Germinal center (tissue), 1 donor: Measurements from ENCODE around the gene AHRR.
"Not testable (repeated sequence)": the region's sequence is repeated elsewhere in the genome, so short reads cannot be mapped to it uniquely, and the experiment has no call there.

Experiments used
- DNase-seq: peaks from one replicate; pipeline ENCODE4 v3.0.0; 2012; ENCODE audit warnings: mixed read lengths, low spot score

The AHRR gene

DNA sequence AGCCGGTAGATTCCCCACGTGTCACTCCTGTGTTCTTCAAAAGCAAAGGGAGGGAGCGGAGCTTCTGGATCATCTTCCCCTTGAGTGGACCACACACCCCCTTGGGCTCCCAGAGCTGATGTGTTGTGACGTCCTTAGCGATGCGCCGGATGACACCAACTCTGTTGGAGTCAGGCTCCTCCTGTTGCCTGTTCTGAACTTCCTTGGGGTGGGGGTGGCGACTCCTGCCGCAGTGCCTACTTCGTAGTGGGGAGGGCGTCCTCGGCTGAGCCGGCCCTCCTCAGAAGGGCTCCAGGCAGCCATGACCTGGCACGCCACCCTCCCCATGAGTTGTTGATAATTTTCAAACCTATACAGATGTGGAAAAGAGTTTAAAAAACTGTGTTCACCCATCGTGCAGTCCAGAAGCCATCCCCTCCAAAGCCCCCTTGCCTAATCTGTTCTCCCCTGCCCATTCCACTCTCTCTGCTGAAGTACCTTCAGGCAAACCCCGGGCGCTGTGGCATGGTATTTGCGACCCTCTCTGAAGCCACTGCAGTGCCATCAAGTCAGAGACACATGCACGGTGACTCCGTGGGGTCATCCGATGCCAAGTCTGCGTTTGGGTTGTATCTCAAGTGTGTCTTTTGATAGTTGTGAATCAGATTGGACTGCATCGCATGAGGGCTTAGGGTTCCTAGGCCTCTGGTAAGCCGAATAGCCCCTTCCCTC lies 138.2 kb downstream of the AHRR start:
- DNase-seq: no peak

DNA sequence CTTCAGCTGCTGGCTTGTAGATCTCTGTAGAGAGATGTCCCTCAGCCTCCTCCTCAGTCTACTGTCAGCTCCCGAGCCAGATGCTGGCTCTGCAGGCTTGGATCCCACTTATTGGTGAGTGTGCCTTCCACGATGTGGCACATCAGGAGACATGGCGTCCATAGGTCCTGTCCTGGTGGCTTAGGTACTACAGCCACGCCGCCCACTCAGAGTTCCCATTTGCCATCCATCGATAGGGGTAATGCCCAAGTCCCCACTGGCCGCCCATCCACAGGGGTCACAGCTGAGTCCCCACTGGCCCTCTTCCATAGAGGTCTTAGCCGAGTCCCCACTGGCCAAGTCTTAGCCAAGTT lies 138.7 kb downstream of the AHRR start:
- DNase-seq: no peak

DNA sequence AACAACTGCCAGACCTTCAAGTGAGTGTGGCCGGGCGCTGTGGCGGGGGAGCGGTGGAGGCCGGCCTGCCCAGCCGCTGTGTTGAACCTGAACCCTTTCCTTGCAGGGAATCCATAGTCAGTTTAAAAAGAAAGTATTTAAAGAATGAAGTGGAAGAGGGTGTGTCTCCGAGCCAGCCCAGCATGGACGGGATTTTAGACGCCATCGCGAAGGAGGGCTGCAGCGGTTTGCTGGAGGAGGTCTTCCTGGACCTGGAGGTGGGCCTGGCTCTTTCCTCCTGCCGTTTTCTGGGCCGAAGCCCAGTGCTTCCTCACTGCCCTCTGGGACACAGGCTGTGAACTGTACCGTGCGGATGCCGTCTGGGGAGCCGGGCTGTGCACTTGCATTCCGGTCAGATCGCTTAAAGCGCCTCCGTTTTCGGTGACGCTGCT lies 140.6 kb downstream of the AHRR start:
- DNase-seq: no peak

DNA sequence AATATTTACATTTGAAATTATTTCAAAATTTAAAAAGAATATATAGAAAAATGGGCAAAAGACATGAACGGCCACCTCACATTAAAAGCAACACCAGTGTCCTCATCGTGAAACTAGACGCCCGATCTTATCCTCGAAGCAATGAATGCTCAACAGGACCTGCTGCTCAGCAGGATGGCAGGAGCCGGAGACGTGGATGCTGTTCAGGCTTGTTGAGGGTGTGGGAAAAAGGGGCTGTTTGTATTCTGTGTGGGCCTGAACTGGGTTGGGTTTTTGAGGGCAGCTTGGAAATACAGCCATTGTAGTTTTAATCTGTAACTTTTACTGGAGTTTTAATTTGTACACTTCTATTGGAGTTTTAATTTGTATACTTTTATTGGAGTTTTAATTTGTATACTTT lies 141.8 kb downstream of the AHRR start:
- no peak for DNase-seq

DNA sequence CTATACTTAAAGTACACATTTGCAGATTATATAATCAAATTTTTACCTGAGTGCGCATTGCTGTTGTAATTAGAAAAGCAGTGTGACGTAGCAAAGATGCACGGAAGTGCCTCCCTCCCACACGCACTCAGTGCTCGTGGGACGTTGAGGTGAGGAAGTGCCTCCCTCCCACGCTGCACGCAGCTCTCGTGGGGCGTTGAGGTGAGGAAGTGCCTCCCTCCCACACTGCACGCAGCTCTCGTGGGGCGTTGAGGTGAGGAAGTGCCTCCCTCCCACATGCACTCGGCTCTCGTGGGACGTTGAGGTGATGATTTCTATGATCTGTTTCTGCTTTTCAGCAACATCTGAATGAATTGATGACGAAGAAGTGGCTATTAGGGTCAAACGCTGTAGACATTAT lies 142.4 kb downstream of the AHRR start:
- peak; percentile 17 for DNase-seq

DNA sequence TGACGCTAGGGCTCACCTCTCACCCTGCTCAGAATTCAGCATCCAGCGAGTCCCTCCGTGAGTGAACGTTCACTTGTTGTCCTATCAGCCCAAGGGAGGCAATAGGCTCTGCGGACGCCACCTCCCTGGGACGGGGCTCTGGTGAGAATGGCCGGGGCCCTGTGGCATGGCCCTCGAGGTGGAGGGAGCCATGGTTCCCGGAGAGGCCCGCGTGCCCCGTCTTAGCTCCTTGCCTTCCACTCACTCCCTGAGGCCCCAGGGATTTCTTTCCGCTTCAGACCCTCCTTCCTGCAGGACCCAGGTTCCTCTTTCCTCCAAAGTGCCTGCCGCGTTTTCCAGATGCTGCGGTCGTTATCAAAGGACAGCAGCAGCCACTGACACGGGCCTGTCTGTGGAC lies 142.9 kb downstream of the AHRR start:
- DNase-seq: no peak

DNA sequence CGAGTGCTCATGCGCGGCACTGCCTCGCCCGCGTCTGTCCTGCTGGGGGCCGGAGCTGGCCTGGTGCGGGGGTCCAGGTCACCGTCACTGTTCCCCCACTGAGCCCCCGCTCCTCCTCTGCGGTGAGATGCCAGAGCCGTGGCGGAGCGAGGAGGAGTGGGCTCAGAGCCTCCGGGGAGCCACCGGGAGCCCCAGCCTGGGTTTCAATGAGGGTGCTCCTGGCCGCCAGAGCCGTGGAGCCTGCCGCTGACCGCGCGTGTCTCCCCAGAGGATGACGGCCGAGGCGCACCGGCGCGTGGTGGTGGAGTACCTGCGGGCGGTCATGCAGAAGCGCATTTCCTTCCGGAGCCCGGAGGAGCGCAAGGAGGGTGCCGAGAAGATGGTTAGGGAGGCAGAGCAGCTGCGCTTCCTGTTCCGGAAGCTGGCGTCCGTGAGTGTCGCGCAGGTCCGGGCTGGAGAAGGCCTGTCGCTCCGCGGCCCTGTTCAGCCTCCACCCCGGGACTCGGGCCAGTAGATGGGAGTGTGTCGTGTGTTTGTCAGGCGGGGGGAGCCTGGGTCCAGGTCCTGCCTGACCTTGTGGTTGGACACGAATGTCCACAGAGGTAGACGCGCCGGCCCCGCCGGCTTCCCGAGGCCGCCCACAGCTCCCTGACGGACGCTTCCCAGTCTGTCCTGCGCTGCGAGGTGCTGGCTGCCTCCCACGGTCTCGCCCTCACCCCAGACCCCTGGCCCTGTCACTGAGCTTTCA lies 143.5 kb downstream of the AHRR start:
- DNase-seq: no peak

DNA sequence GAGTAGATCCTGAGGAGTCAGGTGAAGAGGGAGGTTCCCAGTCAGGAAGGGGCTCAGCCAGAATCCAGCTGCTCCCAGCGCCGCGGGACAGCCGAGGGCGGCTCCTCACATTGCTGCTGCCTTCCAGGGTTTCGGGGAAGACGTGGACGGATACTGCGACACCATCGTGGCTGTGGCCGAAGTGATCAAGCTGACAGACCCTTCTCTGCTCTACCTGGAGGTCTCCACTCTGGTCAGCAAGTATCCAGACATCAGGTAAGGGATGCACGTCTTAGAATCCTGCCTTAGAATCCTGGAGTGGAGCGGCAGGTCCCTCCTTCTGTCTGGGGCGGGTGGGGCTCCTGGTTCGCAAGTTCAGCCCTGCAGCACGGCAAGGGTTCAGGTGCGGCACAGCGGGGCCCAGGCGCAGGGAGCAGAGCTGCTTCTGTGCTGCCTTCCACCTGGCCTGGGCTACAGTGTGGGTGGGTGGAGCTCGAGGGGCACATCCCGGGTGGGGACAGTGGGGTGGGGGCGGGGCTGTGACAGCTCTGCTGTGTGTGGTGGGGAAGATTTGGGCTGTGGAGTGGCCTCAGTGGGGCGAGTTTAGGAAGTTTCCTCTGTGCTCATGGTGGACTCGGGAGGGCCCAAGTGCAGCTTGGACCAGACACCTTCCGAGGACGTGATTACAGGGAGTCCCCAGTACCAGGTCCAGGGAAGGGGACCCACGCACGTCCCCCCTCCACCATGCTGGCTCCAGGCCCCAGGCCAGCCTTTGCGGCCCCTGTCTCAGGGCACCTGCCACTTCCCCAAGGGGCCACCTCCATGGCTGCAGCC lies 144.3 kb downstream of the AHRR start:
- DNase-seq: no peak

DNA sequence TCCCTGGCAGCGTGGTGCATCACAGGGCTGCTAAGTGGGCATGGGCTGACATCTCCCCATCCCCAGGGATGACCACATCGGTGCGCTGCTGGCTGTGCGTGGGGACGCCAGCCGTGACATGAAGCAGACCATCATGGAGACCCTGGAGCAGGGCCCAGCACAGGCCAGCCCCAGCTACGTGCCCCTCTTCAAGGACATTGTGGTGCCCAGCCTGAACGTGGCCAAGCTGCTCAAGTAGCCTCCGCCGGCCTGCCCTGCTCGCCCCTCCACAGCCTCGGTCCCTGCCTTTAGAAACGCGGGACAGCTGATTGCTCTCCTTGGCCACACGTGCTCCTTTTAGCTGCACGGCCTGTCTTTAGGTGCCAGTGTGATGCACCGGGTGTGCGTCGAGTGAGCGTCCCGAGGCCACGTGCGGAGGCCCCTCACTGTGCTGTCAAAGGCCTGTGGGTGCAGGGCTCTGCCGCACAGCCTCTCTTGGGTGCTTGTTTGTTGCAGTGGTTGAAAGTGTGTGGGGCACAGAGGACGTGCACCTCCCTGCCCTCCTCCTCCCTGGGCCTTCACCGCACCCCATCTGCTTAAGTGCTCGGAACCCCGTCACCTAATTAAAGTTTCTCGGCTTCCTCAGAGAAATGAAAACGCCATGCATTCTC lies 145.3 kb downstream of the AHRR start:
- DNase-seq: no peak

DNA sequence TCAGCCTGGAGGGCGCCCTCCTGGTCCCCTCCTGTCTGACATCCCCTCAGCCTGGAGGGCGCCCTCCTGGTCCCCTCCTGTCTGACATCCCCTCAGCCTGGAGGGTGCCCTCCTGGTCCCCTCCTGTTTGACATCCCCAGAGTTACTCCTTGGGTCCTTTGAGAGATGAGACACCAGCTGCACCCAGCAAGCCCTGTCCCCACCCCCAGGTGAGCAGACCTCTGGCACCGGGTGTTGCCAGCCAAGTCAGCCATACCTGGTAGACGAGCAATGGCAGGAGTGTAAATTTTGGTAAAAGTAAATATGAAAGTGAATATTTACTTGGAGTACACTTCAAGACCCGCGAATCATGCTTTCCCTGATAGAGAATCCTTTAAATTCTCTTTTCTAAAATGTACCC lies 146.9 kb downstream of the AHRR start:
- DNase-seq: no peak

DNA sequence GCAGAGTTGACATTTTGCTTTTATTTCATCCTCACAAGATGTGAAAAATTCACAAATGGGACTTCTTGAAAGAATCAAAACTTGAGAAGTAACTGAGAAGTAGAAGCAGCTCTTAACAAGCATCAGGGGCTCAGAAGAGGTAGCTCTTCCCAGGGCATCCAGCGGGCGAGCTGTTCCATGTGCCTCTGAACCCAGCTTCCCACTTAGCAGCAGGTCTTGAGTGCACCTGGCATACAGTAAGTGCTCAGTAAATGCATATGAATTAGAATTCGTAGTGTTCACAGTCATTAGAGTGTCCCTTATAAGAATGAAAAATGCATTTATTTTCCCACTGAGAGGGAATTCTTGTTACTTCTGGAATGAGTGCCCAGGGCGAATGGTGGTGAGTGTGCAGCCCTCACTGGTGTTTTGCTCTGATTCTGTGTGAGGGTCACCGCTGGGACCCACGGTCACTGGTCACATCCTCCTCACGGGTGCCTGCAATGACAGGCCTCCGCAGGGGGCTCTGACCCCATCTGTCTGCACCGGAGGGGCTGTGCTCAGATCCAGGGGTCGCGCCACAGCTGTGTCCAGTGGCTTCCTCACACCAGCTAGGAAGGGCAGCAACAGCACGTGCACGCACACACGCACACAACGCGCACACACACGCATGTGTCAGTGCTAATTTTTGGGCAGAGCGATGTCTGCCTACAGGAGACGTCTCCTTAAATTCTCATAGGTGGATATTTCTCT lies 148.4 kb downstream of the AHRR start:
- no peak for DNase-seq

DNA sequence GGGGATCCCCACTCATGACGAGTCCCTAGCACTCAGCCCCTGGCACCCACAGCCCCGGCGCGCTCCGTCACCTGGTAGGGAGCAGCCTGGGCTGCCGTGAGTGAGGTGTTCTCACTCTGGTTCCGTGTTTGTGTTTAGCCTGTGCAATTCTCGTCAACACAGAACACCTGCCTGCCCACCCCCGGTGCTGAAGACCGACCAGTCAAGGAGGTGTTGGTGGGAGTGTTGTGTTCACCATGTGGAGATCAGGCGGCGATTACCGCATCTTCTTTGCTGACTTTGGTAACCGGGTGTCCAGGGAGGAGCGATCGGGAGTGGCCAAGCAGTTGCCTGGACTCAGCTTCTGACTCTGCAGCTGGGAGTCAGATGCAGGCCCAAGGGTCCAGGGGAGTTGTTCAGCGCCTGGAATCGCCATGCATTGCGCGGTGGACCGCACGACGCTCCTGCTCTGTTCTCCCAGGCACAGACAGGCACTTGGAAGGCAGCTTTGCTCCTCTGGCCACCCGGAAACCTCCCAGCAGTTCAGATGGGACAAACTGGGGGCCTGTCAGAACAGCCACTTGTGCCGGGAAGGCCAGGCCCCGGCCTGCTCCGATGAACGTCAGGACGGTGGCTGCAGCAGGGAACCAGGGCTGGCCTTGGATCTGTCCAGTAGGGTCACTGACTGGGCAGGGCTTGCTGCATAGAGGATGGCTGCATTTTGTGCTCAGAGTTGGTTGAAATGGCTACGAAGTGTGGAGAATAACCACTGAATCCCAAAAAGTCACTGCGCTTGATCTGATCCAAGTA lies 149.6 kb downstream of the AHRR start:
- DNase-seq: no peak

DNA sequence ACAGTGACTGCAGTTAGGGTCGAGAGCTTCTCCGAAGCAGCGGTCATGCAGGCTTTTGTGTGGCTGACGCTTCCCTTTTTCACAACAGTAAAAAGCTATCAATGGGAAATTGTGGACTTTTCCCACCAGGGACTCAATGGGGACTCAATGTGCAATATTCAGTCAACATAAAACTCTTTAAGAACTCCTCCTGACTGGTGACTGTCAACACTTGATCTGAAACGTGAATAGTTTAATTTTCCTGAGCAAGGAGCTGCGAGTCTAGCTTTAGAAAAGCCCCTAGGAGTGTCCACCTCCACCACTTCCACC lies 150.2 kb downstream of the AHRR start:
- DNase-seq: no peak

DNA sequence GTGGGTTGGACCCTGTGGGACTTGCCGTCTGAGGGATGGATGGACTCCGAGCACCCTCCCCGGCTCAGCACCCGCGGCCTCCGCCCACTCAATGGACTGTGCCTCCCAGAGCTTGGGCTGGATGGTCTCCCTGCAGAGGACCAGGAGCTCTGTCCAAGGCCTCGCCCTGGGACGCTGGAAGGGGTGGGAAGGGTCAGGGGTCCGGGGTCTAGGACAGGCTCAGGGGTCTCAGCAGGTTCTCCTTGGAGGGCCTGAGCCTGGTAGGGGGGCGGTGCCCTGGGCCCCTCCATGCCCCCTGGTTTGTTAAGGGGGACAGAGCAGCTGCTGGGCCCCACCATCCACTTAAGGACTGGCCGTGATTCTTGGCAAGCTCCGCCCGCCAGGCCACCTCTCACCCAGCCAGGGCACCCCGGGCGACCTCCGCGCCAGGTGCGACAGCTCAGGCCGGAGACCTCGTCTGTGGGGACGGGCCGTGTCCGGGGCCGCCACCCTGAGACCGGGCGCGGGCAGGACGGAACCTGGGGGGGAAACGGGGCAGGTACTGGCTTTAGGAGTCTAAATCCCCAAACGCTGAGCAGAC lies 150.7 kb downstream of the AHRR start:
- no peak for DNase-seq

DNA sequence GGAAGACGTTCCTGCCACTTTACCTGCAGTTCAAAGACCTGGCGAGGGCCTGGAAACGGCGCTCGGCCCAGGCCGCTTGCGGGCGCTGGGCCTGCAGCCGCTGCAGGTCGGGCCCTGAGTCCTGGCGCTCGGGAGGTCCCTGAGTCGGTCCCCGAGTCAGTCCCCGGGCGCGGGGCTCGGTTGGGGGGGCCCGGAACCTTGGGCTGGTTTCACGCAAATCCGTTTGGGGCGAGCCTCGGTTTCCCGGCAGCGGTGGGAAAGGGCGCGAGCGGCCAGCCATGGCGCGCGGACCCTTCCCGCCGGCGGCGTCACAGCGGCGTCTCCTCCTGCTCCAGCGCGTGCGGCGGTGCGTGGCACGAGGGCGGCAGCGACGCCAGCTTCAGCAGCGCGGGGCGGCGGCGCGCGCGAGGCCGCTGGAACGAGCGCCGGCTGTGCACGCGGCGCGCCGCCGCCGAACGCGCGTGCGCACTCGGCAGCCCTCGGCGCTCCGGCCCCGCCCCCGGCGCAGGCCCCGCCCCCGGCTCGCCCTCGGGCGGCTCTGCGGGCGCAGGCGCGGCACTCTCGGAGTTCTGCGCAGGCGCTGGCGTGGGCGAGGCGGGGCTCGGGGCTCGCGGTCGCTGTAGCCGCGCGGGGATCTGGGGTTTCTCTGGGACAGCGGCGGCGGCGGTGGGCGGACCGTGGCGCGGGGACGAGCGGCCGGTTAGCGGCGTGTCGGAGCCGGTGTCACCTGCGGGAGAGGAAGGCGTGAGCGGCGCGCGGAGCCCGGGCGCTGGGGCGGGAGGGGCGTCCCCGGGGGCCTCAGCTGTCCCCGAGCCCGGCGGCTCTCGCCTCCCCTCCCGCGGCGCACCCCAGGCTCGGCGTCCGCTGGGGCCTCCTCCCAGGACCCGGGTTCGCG lies 151.4 kb downstream of the AHRR start:
- DNase-seq: peak; percentile 99

DNA sequence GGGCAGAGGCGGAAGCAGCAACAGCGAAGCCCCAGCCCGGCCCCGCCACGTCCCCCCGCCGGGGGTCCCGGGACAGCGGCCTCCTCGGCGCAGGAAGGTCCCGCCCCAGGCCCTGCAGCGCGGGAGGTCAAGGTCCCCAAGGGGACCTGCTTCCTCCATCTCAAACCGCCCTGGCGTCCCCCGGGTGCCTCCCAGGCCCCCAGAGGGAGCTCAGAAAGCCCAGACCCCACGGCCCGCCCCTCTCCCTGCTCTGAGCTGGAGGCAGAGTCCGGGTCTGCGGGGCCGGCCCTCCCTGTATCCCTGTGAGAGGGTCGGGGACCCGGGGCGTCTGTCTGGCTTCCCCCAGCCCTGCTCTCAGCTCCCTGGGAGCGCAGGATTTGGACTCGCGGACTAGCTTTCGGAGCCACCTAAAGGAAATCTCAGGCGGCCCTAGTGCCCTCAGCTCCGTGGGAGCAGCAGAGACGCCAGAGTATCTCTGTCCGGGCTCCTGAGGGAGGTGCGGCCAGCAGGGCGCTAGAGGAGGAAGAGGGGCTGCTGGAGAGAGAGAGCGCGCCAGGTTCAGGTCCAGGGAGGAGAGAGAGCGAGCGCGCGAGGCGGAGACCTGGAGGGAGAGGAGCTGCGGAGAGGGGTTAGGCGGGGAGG lies 152.2 kb downstream of the AHRR start:
- DNase-seq: peak; percentile 46

DNA sequence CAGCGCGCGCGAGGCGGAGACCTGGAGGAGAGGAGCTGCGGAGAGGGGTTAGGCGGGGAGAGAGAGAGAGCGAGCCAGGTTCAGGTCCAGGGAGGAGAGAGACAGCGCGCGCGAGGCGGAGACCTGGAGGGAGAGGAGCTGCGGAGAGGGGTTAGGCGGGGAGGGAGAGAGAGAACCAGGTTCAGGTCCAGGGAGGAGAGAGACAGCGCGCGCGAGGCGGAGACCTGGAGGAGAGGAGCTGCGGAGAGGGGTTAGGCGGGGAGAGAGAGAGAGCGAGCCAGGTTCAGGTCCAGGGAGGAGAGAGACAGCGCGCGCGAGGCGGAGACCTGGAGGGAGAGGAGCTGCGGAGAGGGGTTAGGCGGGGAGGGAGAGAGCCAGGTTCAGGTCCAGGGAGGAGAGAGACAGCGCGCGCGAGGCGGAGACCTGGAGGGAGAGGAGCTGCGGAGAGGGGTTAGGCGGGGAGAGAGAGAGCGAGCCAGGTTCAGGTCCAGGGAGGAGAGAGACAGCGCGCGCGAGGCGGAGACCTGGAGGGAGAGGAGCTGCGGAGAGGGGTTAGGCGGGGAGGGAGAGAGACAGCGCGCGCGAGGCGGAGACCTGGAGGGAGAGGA lies 152.8 kb downstream of the AHRR start:
- DNase-seq: not testable (repeated sequence)

DNA sequence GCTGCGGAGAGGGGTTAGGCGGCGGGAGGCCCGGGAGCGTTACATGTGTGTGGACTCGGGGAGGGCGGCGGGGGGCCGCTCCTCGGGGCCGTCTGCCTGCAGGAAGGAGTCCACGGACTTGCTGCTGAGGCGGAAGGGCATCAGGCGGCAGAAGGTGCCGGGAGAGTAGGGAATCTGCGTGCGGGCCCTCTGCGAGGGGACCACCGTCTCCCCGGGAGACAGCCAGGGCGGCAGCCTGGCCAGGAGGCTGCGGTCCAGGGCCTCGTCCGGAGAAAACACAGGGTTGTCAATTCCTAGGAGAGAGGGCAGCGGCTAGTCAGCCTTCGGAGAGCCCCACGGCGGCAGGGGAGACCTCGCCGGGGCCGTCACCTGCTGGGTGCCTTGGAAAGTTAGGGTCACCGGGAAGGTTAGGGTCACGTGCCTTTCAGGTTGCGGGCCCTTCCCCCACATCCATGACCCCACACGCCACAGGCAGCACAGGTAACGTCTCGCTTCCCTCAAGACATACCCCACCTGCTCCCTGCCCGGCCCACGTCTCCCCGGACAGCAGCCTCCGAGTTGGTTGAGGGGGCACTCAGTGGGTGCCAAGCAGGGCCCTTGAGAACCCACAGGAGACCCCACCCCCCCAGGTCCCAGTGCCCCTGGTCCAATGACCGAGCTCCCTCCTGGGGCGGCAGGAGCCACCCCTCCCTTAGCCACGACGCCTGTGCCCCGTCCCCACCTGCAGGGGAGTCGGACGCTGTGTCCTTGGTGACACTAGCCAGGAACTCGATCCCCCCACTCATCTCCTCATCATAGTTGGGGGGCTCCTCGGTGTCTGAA lies 153.5 kb downstream of the AHRR start:
- DNase-seq: no peak
